NOMO-1 treated with DMSO at 0.1 percent for 48 hours (cell line): ENCODE results near the gene TEDC2.

Experiments
- DNase-seq: peaks from one replicate; lab custom pipeline; 2025; ENCODE audit not compliant: unreplicated experiment; lab: John Stamatoyannopoulos, UW

TEDC2 gene

DNA sequence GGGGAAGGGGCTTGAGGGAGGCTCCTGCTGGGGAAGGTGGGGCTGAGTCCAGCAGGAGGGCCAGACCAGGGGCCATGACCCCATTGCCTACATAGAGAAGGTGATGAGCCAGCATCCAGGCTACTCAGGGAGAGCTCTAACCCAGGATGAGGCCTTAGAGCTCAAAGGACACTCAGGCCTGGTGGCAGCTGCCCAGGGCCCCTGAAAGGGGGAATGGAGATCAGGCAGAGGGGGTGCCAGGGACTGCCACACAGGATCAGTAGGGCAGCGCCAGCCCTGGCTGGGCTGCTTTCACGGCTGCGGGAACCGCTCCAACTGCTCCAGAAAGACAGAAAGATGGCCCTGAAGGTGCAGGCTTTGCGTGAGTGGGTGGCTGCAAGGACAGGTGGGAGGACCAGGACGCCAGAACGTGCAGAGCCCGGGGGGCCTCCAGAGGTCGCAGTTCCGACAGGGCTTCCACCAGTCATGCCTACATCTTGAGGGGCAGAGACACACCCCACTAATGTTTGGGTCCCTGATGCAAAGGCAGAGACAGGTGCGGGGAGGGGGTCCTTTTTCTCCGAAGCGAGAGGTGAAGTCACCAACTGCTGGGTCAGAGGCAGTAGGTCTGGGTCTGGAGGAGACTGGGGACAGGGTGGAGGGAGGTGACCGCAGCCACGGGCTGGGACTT lies 53.0 kb downstream of the TEDC2 start:
- DNase-seq, result no peak

GRCh38 chr16:2513405-2514332 lies 53.8 kb downstream of the TEDC2 start, which contains the start of gene ATP6V0C:
ATP6V0C (plus strand) TSS chr16:2513952; CDS start chr16:2514104, 152 bp downstream.
- DNase-seq, result peak; percentile 81
